AG10803 (cell line): ENCODE measurements around the gene PHLPP2.

Experiments
- DNase-seq: peaks from one replicate; pipeline ENCODE4 v3.0.0; 2010; ENCODE audit warnings: low read depth
- H3K4me3 ChIP-seq: 2 replicates; pipeline ENCODE4 v1.5.1; 2011; ENCODE audit warnings: mild to moderate bottlenecking, low read length, control low read depth
- CTCF ChIP-seq: conservative IDR thresholded peaks from 2 replicates; pipeline ENCODE4 v1.5.1; 2011; ENCODE audit warnings: mild to moderate bottlenecking, low read length, control low read depth, inconsistent platforms

Gene PHLPP2

GRCh38 chr16:71724320-71724751 lies at the start of gene PHLPP2:
TSS of gene PHLPP2 (minus strand) at chr16:71724701. CDS start at chr16:71714795, 9,906 bp downstream.
- no peak for TF ChIP-seq CTCF
- DNase-seq, result no peak
- peak within 1 kb of the TSS; percentile 79 for H3K4me3 ChIP-seq

- no peak for DNase-seq
- TF ChIP-seq CTCF, result no peak
- no peak overlapping the region for H3K4me3 ChIP-seq
These were observed 47.1 kb upstream of the PHLPP2 start for GRCh38 chr16:71771571-71771970.

GRCh38 chr16:71769222-71769621 lies 44.7 kb upstream of the PHLPP2 start:
- no peak for DNase-seq
- no peak overlapping the region for H3K4me3 ChIP-seq
- TF ChIP-seq CTCF, result no peak

GRCh38 chr16:71767060-71767900 lies 42.8 kb upstream of the PHLPP2 start:
- TF ChIP-seq CTCF, result no peak
- no peak for DNase-seq
- no peak overlapping the region for H3K4me3 ChIP-seq

- TF ChIP-seq CTCF, result no peak
- peak; percentile 78 for DNase-seq
- no peak overlapping the region for H3K4me3 ChIP-seq
These were observed 37.7 kb upstream of the PHLPP2 start for GRCh38 chr16:71762186-71762585.

- no peak for DNase-seq
- no peak for TF ChIP-seq CTCF
- H3K4me3 ChIP-seq, result no peak overlapping the region
These were observed 36.6 kb upstream of the PHLPP2 start for GRCh38 chr16:71761097-71761496.

GRCh38 chr16:71758293-71758760 lies 33.8 kb upstream of the PHLPP2 start:
- DNase-seq, result no peak
- H3K4me3 ChIP-seq, result no peak overlapping the region
- no peak for TF ChIP-seq CTCF
